GM10266 (cell line): Measurements from ENCODE around the gene USP20.

Experiments used
- DNase-seq: peaks from one replicate; pipeline ENCODE4 v3.0.0; 2012; ENCODE audit errors: extremely low spot score
- TF ChIP-seq, protein P1 (sequence below): IDR thresholded peaks from 2 replicates; pipeline ENCODE4 v1.5.1; 2012; ENCODE audit warnings: mild to moderate bottlenecking, low read depth; ENCODE audit not compliant: control insufficient read depth, insufficient read depth; ENCODE audit errors: missing control alignments

The USP20 gene

DNA sequence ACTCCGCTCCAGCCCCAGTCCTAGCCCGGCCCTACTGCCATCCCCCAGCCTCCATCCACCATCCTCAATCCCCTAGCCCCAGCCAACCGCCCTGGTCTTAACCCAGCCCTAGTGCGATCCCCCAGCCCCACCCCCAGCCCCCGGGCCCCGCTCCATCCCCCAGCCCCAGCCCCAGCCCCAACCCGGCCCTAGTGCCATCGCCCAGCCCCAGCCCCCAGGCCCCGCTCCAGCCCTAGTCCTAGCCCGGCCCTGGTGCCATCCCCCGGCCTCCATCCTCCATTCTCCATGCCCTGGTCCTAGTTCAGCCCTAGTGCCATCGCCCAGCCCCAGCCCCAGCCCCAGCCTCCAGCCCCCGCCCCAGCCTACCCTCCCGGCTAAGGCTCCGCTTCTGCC lies 11.7 kb upstream of the USP20 start:
- DNase-seq = peak; percentile 42
- TF ChIP-seq, protein P1, sequence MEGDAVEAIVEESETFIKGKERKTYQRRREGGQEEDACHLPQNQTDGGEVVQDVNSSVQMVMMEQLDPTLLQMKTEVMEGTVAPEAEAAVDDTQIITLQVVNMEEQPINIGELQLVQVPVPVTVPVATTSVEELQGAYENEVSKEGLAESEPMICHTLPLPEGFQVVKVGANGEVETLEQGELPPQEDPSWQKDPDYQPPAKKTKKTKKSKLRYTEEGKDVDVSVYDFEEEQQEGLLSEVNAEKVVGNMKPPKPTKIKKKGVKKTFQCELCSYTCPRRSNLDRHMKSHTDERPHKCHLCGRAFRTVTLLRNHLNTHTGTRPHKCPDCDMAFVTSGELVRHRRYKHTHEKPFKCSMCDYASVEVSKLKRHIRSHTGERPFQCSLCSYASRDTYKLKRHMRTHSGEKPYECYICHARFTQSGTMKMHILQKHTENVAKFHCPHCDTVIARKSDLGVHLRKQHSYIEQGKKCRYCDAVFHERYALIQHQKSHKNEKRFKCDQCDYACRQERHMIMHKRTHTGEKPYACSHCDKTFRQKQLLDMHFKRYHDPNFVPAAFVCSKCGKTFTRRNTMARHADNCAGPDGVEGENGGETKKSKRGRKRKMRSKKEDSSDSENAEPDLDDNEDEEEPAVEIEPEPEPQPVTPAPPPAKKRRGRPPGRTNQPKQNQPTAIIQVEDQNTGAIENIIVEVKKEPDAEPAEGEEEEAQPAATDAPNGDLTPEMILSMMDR = no peak

DNA sequence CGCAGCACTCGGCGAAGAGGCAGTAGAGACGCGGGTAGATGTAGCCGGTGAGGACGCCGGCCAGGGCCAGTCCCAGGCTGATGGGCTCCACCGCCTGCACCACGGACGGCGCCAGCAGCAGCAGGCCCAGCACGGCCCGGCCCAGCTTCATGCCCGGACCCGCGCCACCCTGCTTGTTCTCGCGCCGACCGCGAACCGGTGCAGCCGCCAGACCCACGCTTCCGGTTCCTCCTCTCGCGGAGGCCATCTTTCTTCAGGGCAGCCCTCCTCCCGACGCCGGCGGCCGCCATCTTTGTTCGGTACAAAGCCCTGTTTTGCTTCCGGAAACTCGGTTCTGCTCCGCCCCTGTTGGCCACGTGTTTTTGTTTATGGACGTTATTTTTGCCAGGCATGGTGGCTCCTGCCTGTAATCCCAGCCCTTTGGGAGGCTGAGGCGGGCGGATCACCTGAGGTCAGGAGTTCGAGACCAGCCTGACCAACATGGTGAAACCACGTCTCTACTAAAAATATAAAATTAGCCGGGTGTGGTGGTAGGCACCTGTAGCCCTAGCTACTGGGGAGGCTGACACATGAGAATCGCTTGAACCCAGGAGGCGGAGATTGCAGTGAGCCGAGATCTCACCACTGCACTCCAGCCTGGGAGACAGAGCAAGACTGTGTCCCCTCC lies 11.2 kb upstream of the USP20 start, which contains the start of gene TOR1A:
Gene TOR1A (minus strand): TSS at position 202 of the 667 bp plus-strand sequence. CDS start 51 bp downstream, at position 151.
- TF ChIP-seq, protein P1 = no peak
- peak; percentile 96 for DNase-seq

DNA sequence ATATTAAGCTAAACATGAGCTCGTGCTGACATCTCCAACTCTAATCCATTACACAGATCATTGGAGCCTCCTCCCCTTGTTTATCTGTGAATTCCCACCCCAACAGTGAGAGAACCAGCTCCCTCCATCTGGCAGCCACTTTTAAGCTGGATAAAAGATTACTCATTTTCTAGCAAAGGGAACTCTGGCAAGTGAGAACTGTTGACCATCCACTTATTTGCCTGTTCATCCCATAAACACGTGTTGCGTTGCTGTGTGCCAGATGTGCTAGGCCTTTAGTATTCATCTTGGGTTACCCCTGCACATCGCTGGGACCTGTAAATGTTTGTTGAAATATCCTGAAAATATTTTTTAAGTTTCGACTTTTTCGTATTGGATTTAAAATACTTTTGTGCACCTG lies 8.9 kb upstream of the USP20 start:
- TF ChIP-seq, protein P1 = no peak
- no peak for DNase-seq

DNA sequence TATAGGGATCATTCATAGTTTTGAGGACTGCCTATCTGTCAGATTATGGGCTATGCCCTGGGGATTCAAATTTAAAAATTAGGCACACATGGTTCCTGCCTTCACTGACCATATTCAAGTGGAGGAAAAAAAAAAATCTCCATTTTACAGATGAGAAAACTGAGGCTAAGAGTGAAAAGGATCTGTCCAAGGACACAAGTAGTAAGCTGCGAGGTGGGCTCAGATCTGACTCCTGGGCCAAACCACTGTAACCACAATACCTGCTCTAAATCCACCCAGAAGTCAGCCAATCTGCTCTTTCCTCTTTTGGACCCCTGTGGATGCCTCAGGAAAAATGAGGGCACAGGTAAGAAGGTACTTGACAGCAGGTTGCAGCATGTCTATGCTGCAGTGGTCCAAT lies 8.5 kb upstream of the USP20 start:
- DNase-seq = no peak
- TF ChIP-seq, protein P1 = no peak

DNA sequence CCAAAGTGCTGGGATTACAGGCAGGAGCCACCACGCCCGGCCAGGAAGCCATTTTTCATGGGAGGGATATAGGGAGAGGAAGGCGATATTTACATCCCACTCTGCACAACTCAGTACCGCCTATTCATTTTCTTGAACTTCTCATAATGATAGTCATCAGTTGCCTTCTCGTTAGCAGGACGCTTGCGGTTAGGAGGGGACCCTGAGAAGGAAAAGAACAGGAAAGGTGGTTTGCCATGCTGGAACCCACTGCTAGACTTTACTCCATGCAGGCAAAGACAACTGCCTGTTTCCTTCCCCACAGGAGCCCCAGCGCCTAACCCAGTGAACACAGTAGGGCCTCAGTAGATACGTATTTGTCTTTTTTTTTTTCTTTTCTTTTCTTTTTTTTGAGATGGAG lies 7.2 kb upstream of the USP20 start:
- TF ChIP-seq, protein P1 = no peak
- no peak for DNase-seq

DNA sequence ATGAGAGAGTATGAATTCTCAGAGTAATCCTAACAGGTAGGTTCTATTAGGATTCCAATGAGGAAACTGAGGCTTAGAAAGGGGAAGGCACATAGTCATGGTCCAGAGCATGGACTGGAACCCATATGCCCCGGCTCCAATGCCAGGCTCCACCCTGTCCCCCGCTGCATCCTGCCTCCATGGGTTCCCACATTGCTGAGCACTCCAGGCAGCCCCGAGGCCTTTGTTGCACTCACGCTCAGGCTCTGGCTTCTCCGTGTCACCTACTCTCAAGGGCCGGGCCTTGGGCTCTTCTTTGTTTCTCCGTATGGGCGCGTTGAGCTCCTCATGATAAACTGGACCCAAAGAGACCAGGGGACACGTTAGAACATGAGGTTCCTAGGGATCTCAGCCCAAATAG lies 6.3 kb upstream of the USP20 start:
- DNase-seq = no peak
- TF ChIP-seq, protein P1 = no peak

DNA sequence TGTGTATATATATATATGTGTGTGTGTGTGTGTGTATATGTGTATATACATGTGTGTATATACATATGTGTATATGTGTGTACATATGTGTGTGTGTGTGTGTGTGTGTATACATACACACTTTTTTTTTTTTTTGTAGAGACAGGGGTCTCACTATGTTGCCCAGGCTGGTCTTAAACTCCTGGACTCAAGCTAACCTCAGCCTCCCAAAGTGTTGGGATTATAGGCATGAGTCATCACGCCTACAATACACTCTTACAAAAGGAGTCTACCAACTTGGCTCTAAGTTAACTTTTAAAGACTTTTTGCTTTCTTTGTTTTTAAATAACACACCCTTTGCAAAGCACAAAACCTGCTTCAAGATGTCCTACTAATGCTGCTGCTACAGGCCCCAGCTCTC lies 2.3 kb upstream of the USP20 start:
- TF ChIP-seq, protein P1 = no peak
- DNase-seq = no peak
